HTR-8/SVneo (cell line): Measurements from ENCODE around the gene C15orf39.

Experiments used
- DNase-seq: peaks from one replicate; pipeline ENCODE4 v3.0.0; 2011; ENCODE audit warnings: low spot score, mixed read lengths; ENCODE audit not compliant: insufficient read length
- FAIRE-seq: peaks from 2 replicates; lab custom pipeline; 2011; peaks lifted over from hg19 to GRCh38; lab: Jason Lieb, UNC

Gene C15orf39

GRCh38 chr15:75195122-75195765, 6.4 kb upstream of the C15orf39 start:
- no peak for DNase-seq
- no peak for FAIRE-seq

- no peak for FAIRE-seq
- DNase-seq = no peak
Measured at GRCh38 chr15:75195766-75196241, 5.9 kb upstream of the C15orf39 start.

- no peak for DNase-seq
- FAIRE-seq = no peak
Measured at GRCh38 chr15:75197062-75197630, 4.5 kb upstream of the C15orf39 start.

GRCh38 chr15:75198560-75199356, 2.9 kb upstream of the C15orf39 start:
- FAIRE-seq (no peak), DNase-seq (peak; percentile 50)

GRCh38 chr15:75199357-75199940, 2.2 kb upstream of the C15orf39 start:
- DNase-seq (no peak), FAIRE-seq (no peak)

GRCh38 chr15:75200391-75200764, 1.3 kb upstream of the C15orf39 start:
- no peak for DNase-seq

GRCh38 chr15:75200765-75201615, 692 bp upstream of the C15orf39 start:
- FAIRE-seq = no peak

More at GRCh38 chr15:75200391-75200764, 1.3 kb upstream of the C15orf39 start:
- no peak for FAIRE-seq

GRCh38 chr15:75202251-75203016, 752 bp downstream of the C15orf39 start:
- FAIRE-seq (no peak), DNase-seq (peak; percentile 46)

More at GRCh38 chr15:75200765-75201615, 692 bp upstream of the C15orf39 start:
- DNase-seq = no peak

GRCh38 chr15:75203017-75203907, 1.6 kb downstream of the C15orf39 start:
- FAIRE-seq (no peak), DNase-seq (no peak)

- FAIRE-seq (no peak), DNase-seq (no peak)
Measured at GRCh38 chr15:75203908-75204263, 2.2 kb downstream of the C15orf39 start.

GRCh38 chr15:75204340-75205063, 2.8 kb downstream of the C15orf39 start:
- peak; percentile 90 for DNase-seq
- FAIRE-seq = no peak

GRCh38 chr15:75205064-75205395, 3.3 kb downstream of the C15orf39 start:
- FAIRE-seq (no peak), DNase-seq (no peak)

GRCh38 chr15:75206006-75206405, 4.3 kb downstream of the C15orf39 start:
- FAIRE-seq (no peak), DNase-seq (no peak)

GRCh38 chr15:75206803-75207617, 5.3 kb downstream of the C15orf39 start:
- no peak for FAIRE-seq

GRCh38 chr15:75207618-75208500, 6.2 kb downstream of the C15orf39 start:
- no peak for DNase-seq
- FAIRE-seq = no peak

More at GRCh38 chr15:75206803-75207617, 5.3 kb downstream of the C15orf39 start:
- DNase-seq = no peak
